HEK293 (cell line): Measurements from ENCODE around the gene SNHG17.

ENCODE experiments used
- CTCF ChIA-PET: fragments of 350-600 bp; formaldehyde crosslinking; extraction: SDS; loops from one replicate; lab custom pipeline; 2021; ENCODE audit warnings: antibody characterized with exemption; lab: Yijun Ruan, JAX
- POLR2A ChIA-PET: fragments of 300-600 bp; formaldehyde crosslinking; extraction: SDS; loops from one replicate; lab custom pipeline; 2020; ENCODE audit warnings: antibody characterized with exemption, inconsistent platforms; lab: Yijun Ruan, JAX
- H3K27ac ChIP-seq: fragments of 200-500 bp; sonication (Bioruptor generic); 2 replicates; pipeline ENCODE4 v1.5.1; 2014; ENCODE audit warnings: low read depth, low read length, control low read depth, inconsistent platforms; ENCODE audit errors: extremely low read depth
- H3K36me3 ChIP-seq, 2 experiments: fragments of 200-500 bp in 1 of 2; sonication (Bioruptor generic) in 1 of 2; 1 replicate in 1 of 2; 2 replicates in 1 of 2; pipeline ENCODE4 v1.5.1; 2014 to 2017; ENCODE audit warnings: inconsistent platforms in 2 of 2, low read length in 2 of 2; ENCODE audit not compliant: control insufficient read depth in 2 of 2, insufficient read depth in 1 of 2
- H3K4me1 ChIP-seq: fragments of 200-500 bp; sonication (Bioruptor generic); 2 replicates; pipeline ENCODE4 v1.5.1; 2014; ENCODE audit warnings: mild to moderate bottlenecking, low read length, inconsistent platforms; ENCODE audit not compliant: control insufficient read depth, insufficient read depth
- H3K4me3 ChIP-seq: 2 replicates; pipeline ENCODE4 v1.5.1; 2011; ENCODE audit warnings: low read depth, mild to moderate bottlenecking, control low read depth, low read length, moderate library complexity
- H3K9me3 ChIP-seq: fragments of 200-500 bp; sonication (Bioruptor generic); 2 replicates; pipeline ENCODE4 v1.5.1; 2014; ENCODE audit warnings: low read depth, low read length, inconsistent platforms; ENCODE audit not compliant: control insufficient read depth, insufficient read depth
- ELK4 ChIP-seq: IDR thresholded peaks from 2 replicates; pipeline ENCODE4 v1.6.1; 2011; ENCODE audit warnings: mild to moderate bottlenecking, low read depth, low read length, borderline replicate concordance
- HOXA7 ChIP-seq: sonication (generic); formaldehyde crosslinking; IDR thresholded peaks from 2 replicates; pipeline ENCODE4 v1.8.1; 2022; ENCODE audit warnings: missing genetic modification reagents, borderline replicate concordance
- KLF16 ChIP-seq: fragments of 450-650 bp; formaldehyde crosslinking; IDR thresholded peaks from 2 replicates; pipeline ENCODE4 v1.5.1; 2017; ENCODE audit warnings: missing biosample characterization, missing genetic modification characterization
- KLF8 ChIP-seq: fragments of 450-650 bp; formaldehyde crosslinking; IDR thresholded peaks from 2 replicates; pipeline ENCODE4 v1.5.1; 2016; ENCODE audit warnings: missing biosample characterization, missing genetic modification characterization
- PRDM10 ChIP-seq: fragments of 450-650 bp; formaldehyde crosslinking; IDR thresholded peaks from 2 replicates; pipeline ENCODE4 v1.5.1; 2016; ENCODE audit warnings: missing biosample characterization, missing genetic modification characterization
- REST ChIP-seq: fragments of 450-650 bp; formaldehyde crosslinking; IDR thresholded peaks from 2 replicates; pipeline ENCODE4 v1.5.1; 2016; ENCODE audit warnings: missing biosample characterization, missing genetic modification characterization
- SETDB1 ChIP-seq: IDR thresholded peaks from one replicate; pipeline ENCODE4 v1.6.1; 2017; ENCODE audit warnings: mild to moderate bottlenecking, low read length, moderate library complexity, mixed read lengths; ENCODE audit not compliant: insufficient read length
- WT1 ChIP-seq: fragments of 450-650 bp; formaldehyde crosslinking; IDR thresholded peaks from 2 replicates; pipeline ENCODE4 v1.5.1; 2016; ENCODE audit warnings: missing biosample characterization, missing genetic modification characterization
- ZNF157 ChIP-seq: fragments of 450-650 bp; formaldehyde crosslinking; IDR thresholded peaks from 2 replicates; pipeline ENCODE4 v1.5.1; 2016; ENCODE audit warnings: missing biosample characterization, missing genetic modification characterization
- ZNF202 ChIP-seq: fragments of 450-650 bp; formaldehyde crosslinking; IDR thresholded peaks from 2 replicates; pipeline ENCODE4 v1.5.1; 2016; ENCODE audit warnings: missing biosample characterization, missing genetic modification characterization, borderline replicate concordance
- ZNF221 ChIP-seq: fragments of 450-650 bp; formaldehyde crosslinking; IDR thresholded peaks from 2 replicates; pipeline ENCODE4 v1.5.1; 2017; ENCODE audit warnings: missing biosample characterization, missing genetic modification characterization, borderline replicate concordance
- ZNF274 ChIP-seq, 2 experiments: fragments of 200-500 bp in 1 of 2; fragments of 450-650 bp in 1 of 2; sonication (Bioruptor generic) in 1 of 2; formaldehyde crosslinking in 1 of 2; IDR thresholded peaks; 2 replicates each; pipeline versions ENCODE4 v1.5.1 to v1.6.1; 2014 to 2016; ENCODE audit warnings: borderline replicate concordance in 1 of 2, inconsistent platforms in 1 of 2, low read length in 1 of 2, missing biosample characterization in 1 of 2, missing genetic modification characterization in 1 of 2
- ZNF335 ChIP-seq: fragments of 450-650 bp; formaldehyde crosslinking; conservative IDR thresholded peaks from 2 replicates; pipeline ENCODE4 v1.5.1; 2016; ENCODE audit warnings: missing biosample characterization, missing genetic modification characterization
- ZNF341 ChIP-seq: fragments of 450-650 bp; formaldehyde crosslinking; IDR thresholded peaks from 2 replicates; pipeline ENCODE4; 2016; ENCODE audit warnings: low read depth, missing biosample characterization, missing genetic modification characterization
- ZNF394 ChIP-seq: fragments of 450-650 bp; formaldehyde crosslinking; IDR thresholded peaks from 2 replicates; pipeline ENCODE4 v1.5.1; 2016; ENCODE audit warnings: missing biosample characterization, missing genetic modification characterization, mild to moderate bottlenecking, moderate library complexity, borderline replicate concordance
- ZNF596 ChIP-seq: fragments of 450-650 bp; IDR thresholded peaks from 2 replicates; pipeline ENCODE4 v1.5.0; 2018; ENCODE audit warnings: missing biosample characterization, mild to moderate bottlenecking, missing genetic modification characterization, moderate library complexity
- ZNF629 ChIP-seq: fragments of 450-650 bp; formaldehyde crosslinking; IDR thresholded peaks from 2 replicates; pipeline ENCODE4 v1.5.1; 2017; ENCODE audit warnings: missing biosample characterization, missing genetic modification characterization
- ZNF658 ChIP-seq: fragments of 450-650 bp; formaldehyde crosslinking; IDR thresholded peaks from 2 replicates; pipeline ENCODE4; 2016; ENCODE audit warnings: missing biosample characterization, missing genetic modification characterization
- ZNF791 ChIP-seq: fragments of 450-650 bp; formaldehyde crosslinking; IDR thresholded peaks from 2 replicates; pipeline ENCODE4 v1.5.1; 2016; ENCODE audit warnings: missing biosample characterization, missing genetic modification characterization
- ZXDB ChIP-seq: fragments of 450-650 bp; formaldehyde crosslinking; IDR thresholded peaks from 2 replicates; pipeline ENCODE4 v1.5.1; 2016; ENCODE audit warnings: missing biosample characterization, missing genetic modification characterization
- TF ChIP-seq, protein P1 (sequence below): fragments of 450-650 bp; formaldehyde crosslinking; IDR thresholded peaks from 2 replicates; pipeline ENCODE4 v1.5.1; 2016; ENCODE audit warnings: missing biosample characterization, missing genetic modification characterization
- TF ChIP-seq, protein P2 (sequence below): fragments of 450-650 bp; formaldehyde crosslinking; IDR thresholded peaks from 2 replicates; pipeline ENCODE4 v1.5.1; 2016; ENCODE audit warnings: missing biosample characterization, missing genetic modification characterization

The SNHG17 gene

DNA sequence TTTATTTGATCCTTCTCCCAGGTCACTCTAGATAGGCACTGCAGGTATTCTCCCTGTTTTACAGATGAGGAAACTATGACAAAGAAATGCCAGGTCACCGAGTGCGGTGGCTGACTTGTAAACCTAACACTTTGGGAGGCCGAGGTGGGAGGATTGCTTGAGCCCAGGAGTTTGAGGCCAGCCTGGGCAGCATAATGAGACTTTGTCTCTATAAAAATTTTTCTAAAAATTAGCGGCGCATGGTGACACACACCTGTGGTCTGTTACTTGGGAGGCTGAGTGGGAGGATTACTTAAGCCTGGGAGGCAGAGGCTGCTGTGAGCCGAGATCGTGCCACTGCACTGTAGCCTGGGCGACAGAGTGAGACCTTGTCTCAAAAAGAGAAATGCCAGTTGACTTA lies 42.6 kb upstream of the SNHG17 start:
- ChIA-PET POLR2A (no interaction called here), CTCF (interaction anchor here (0.7 to 1.3 kb wide), 3 partner anchors 14 to 31 kb away, joined by 4 to 6 read pairs (median 4); no protein-coding TSS in a partner anchor)
- Histone ChIP-seq H3K9me3 (no peaks in the 10 kb centered on the region), H3K36me3 (peaks cover 0 to 13% of the 10 kb centered on the region in 2 experiments; a peak in 1 of 3 replicates), H3K4me1 (peaks cover 3% of the 10 kb centered on the region; the same call in 1 of the 2 replicates), H3K4me3 (no peak overlapping the region), H3K27ac (no peak overlapping the region)
- TF ChIP-seq ELK4 (no peak), ZNF157 (tag by site-specific recombination) (no peak), KLF8 (no peak), ZNF221 (tag by site-specific recombination) (no peak), ZNF596 (tag by site-specific recombination) (no peak)

GRCh38 chr20:38473367-38473795 lies 38.3 kb upstream of the SNHG17 start:
- H3K36me3 ChIP-seq: peaks cover 0 to 8% of the 10 kb centered on the region in 2 experiments; a peak in 1 of 3 replicates
- no peaks in the 10 kb centered on the region for H3K9me3 ChIP-seq
- H3K4me1 ChIP-seq: peaks cover 3% of the 10 kb centered on the region; the same call in 1 of the 2 replicates
- POLR2A ChIA-PET: interaction anchor here (1.0 to 4.1 kb wide), 11 partner anchors 9 to 489 kb away, joined by 3 to 84 read pairs (median 5); partner anchors contain the start of genes DHX35 and SNHG17
- CTCF ChIA-PET: interaction anchor here (0.5 to 4.7 kb wide), 13 partner anchors 8 to 378 kb away, joined by 3 to 44 read pairs (median 3); partner anchors contain the start of genes SLC32A1 and SNHG17
- peak overlapping the region; percentile 80 for H3K4me3 ChIP-seq
- H3K27ac ChIP-seq: peak overlapping the region; percentile 75; the same call in 1 of the 2 replicates
- TF ChIP-seq ZNF394 (tag by site-specific recombination): no peak
- TF ChIP-seq ZNF335 (tag by site-specific recombination): 0 out of 2 replicates have a peak, but pooled peaks have one; percentile 20
- no peak for TF ChIP-seq ZNF658
- TF ChIP-seq PRDM10 (tag by site-specific recombination): 0 out of 2 replicates have a peak, but pooled peaks have one; percentile 10
- TF ChIP-seq, protein P1, sequence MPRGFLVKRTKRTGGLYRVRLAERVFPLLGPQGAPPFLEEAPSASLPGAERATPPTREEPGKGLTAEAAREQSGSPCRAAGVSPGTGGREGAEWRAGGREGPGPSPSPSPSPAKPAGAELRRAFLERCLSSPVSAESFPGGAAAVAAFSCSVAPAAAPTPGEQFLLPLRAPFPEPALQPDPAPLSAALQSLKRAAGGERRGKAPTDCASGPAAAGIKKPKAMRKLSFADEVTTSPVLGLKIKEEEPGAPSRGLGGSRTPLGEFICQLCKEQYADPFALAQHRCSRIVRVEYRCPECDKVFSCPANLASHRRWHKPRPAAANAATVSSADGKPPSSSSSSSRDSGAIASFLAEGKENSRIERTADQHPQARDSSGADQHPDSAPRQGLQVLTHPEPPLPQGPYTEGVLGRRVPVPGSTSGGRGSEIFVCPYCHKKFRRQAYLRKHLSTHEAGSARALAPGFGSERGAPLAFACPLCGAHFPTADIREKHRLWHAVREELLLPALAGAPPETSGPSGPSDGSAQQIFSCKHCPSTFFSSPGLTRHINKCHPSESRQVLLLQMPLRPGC: no peak
- no peak for TF ChIP-seq REST
- TF ChIP-seq ZXDB (tag by site-specific recombination): peak; percentile 38; the same call in 1 of the 2 replicates
- no peak for TF ChIP-seq ZNF274 (IDR thresholded peaks at IDR 0.05; ENCODE audit: low read length)
- no peak for TF ChIP-seq ZNF274 (tag by site-specific recombination; IDR thresholded peaks at IDR 0.05; ENCODE audit: borderline replicate concordance)
- no peak for TF ChIP-seq SETDB1
- TF ChIP-seq ZNF341 (tag by site-specific recombination): no peak
- peak; percentile 44; the same call in 1 of the 2 replicates for TF ChIP-seq WT1 (tag by site-specific recombination)
- TF ChIP-seq, protein P2, sequence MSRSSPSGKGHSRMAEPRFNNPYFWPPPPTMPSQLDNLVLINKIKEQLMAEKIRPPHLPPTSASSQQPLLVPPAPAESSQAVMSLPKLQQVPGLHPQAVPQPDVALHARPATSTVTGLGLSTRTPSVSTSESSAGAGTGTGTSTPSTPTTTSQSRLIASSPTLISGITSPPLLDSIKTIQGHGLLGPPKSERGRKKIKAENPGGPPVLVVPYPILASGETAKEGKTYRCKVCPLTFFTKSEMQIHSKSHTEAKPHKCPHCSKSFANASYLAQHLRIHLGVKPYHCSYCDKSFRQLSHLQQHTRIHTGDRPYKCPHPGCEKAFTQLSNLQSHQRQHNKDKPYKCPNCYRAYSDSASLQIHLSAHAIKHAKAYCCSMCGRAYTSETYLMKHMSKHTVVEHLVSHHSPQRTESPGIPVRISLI (tag by site-specific recombination): no peak
- TF ChIP-seq ZNF202 (tag by site-specific recombination): no peak
- peak; percentile 80 for TF ChIP-seq KLF16 (tag by site-specific recombination)
- TF ChIP-seq ZNF629 (tag by site-specific recombination): peak; percentile 48; the same call in 1 of the 2 replicates
- TF ChIP-seq ZNF791 (tag by site-specific recombination): no peak
- TF ChIP-seq HOXA7 (CRISPR knock-in tag): no peak
